Parietal lobe (tissue), 2 donors: ENCODE data around the gene SYTL5. TPM values are rescaled to one million over a fixed set of nuclear protein-coding genes. Genes with fewer than 3 reads are reported as not detected.

Experiments
- small RNA-seq: library from RNA; depleted of rRNA; stranded (forward); fragments of <200 nt; gene quantifications from one replicate; pipeline ENCODE3, GENCODE V24; 2014; ENCODE audit warnings: low replicate concordance
- total RNA-seq: library from RNA; depleted of rRNA; stranded (reverse); fragments of >200 nt; gene quantifications from one replicate; pipeline ENCODE4 v1.2.3, GENCODE V29; 2014

Gene SYTL5
- total RNA-seq, result 2.2 TPM

GRCh38 chrX:38006291-38006690 is at the start of gene SYTL5:
TSS of gene SYTL5 (plus strand) at chrX:38006553. CDS start at chrX:38033890, 27,337 bp downstream.

Small RNA genes lying within 50 kb of the gene (small RNA-seq; reads per million reads assigned to genes)
- gene MIR548AJ2, result not detected

Other genes starting within 250 kb of the SYTL5 start
- gene CYBB, start 226.5 kb upstream of the SYTL5 start, total RNA-seq, result 6.6 TPM
- 20.7 TPM for gene DYNLT3, start 159.0 kb upstream of the SYTL5 start, total RNA-seq
- 0.31 TPM for gene SRPX, start 214.3 kb downstream of the SYTL5 start, total RNA-seq